Sigmoid colon (tissue), 4 donors: ENCODE data around the gene NUP205.

Experiments
- EP300 ChIP-seq, 4 donors: sonication (generic); formaldehyde crosslinking; IDR thresholded peaks; one replicate each; pipeline ENCODE4 v1.6.1; 2017; ENCODE audit warnings: antibody characterized with exemption in 4 of 4
- POLR2AphosphoS5 ChIP-seq, 4 donors: sonication (generic); formaldehyde crosslinking; IDR thresholded peaks; one replicate each; pipeline ENCODE4 v1.6.1; 2017; ENCODE audit warnings: antibody characterized with exemption in 4 of 4
- TF ChIP-seq, protein P1 (sequence below), 4 experiments: fragments of 450-650 bp in 3 of 4; fragments of 200-600 bp in 1 of 4; IDR thresholded peaks; one replicate each; pipeline ENCODE4 v1.5.1; 2016 to 2019; ENCODE audit warnings: antibody characterized with exemption in 4 of 4, mild to moderate bottlenecking in 3 of 4, moderate library complexity in 2 of 4

GRCh38 chr7:135508883-135509588 is 48.7 kb upstream of the NUP205 start:
- TF ChIP-seq, protein P1, sequence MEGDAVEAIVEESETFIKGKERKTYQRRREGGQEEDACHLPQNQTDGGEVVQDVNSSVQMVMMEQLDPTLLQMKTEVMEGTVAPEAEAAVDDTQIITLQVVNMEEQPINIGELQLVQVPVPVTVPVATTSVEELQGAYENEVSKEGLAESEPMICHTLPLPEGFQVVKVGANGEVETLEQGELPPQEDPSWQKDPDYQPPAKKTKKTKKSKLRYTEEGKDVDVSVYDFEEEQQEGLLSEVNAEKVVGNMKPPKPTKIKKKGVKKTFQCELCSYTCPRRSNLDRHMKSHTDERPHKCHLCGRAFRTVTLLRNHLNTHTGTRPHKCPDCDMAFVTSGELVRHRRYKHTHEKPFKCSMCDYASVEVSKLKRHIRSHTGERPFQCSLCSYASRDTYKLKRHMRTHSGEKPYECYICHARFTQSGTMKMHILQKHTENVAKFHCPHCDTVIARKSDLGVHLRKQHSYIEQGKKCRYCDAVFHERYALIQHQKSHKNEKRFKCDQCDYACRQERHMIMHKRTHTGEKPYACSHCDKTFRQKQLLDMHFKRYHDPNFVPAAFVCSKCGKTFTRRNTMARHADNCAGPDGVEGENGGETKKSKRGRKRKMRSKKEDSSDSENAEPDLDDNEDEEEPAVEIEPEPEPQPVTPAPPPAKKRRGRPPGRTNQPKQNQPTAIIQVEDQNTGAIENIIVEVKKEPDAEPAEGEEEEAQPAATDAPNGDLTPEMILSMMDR (IDR thresholded peaks at IDR 0.05) = no peak
- no peak for TF ChIP-seq POLR2AphosphoS5 (IDR thresholded peaks at IDR 0.05)
- TF ChIP-seq EP300 (IDR thresholded peaks at IDR 0.05) = no peak
